Measurements from ENCODE around the gene STAT5B. TPM values are rescaled to one million over a fixed set of nuclear protein-coding genes. Genes with fewer than 3 reads are reported as not detected.

Gene STAT5B
- total and polyA plus RNA-seq, 2 of the 13 experiments (the other 11 are each of a cell fraction or from before 2014, with no cell fraction given), result 21.0 to 42.8 TPM

- no peak for TF ChIP-seq PRDM15 (CRISPR knock-in tag; IDR thresholded peaks at IDR 0.05)
- peak; percentile 35; the same call in 1 of the 2 replicates for TF ChIP-seq SP5 (CRISPR knock-in tag; IDR thresholded peaks at IDR 0.05; ENCODE audit: borderline replicate concordance, low read depth)
- TF ChIP-seq GATA4 (IDR thresholded peaks at IDR 0.05; ENCODE audit: borderline replicate concordance, low read depth), result no peak
- no peak for TF ChIP-seq ZNF784 (CRISPR knock-in tag; IDR thresholded peaks at IDR 0.05; ENCODE audit: borderline replicate concordance)
- no peak for TF ChIP-seq ZNF282 (IDR thresholded peaks at IDR 0.05; ENCODE audit: partially characterized antibody)
- no peak for TF ChIP-seq KLF12 (CRISPR knock-in tag; IDR thresholded peaks at IDR 0.05; ENCODE audit: borderline replicate concordance)
- TF ChIP-seq SOX13 (IDR thresholded peaks at IDR 0.05), result no peak
- TF ChIP-seq SOX13 (CRISPR knock-in tag; conservative IDR thresholded peaks at IDR 0.05 in 1 of 2, IDR thresholded peaks at IDR 0.05 in 1 of 2), result peak in 1 of 2 experiments; percentile 60; a peak in 1 of 4 replicates
- no peak for TF ChIP-seq SMYD3 (CRISPR knock-in tag; IDR thresholded peaks at IDR 0.05)
- TF ChIP-seq ZNF335 (CRISPR knock-in tag; IDR thresholded peaks at IDR 0.05), result peak; percentile 15; the same call in 1 of the 2 replicates
- no peak for TF ChIP-seq TCF7L2 (IDR thresholded peaks at IDR 0.05; ENCODE audit: low read depth, low read length)
- TF ChIP-seq THAP9 (CRISPR knock-in tag; IDR thresholded peaks at IDR 0.05; ENCODE audit: borderline replicate concordance), result 0 out of 2 replicates have a peak, but pooled peaks have one; percentile 30
Observed at GRCh38 chr17:42248351-42249179, 27.6 kb downstream of the STAT5B start (continued).
